GM18517 (cell line): ENCODE measurements around the gene DCDC2B.
"Not testable (repeated sequence)": the region's sequence is repeated elsewhere in the genome, so short reads cannot be mapped to it uniquely, and the experiment has no call there.

Experiments
- ATAC-seq: cut with Tn5 transposase; IDR thresholded peaks from one replicate; pipeline ENCODE4 v1.9.1; 2021; ENCODE audit warnings: mild to moderate bottlenecking, moderate library complexity; ENCODE audit not compliant: unreplicated experiment

DCDC2B gene

DNA sequence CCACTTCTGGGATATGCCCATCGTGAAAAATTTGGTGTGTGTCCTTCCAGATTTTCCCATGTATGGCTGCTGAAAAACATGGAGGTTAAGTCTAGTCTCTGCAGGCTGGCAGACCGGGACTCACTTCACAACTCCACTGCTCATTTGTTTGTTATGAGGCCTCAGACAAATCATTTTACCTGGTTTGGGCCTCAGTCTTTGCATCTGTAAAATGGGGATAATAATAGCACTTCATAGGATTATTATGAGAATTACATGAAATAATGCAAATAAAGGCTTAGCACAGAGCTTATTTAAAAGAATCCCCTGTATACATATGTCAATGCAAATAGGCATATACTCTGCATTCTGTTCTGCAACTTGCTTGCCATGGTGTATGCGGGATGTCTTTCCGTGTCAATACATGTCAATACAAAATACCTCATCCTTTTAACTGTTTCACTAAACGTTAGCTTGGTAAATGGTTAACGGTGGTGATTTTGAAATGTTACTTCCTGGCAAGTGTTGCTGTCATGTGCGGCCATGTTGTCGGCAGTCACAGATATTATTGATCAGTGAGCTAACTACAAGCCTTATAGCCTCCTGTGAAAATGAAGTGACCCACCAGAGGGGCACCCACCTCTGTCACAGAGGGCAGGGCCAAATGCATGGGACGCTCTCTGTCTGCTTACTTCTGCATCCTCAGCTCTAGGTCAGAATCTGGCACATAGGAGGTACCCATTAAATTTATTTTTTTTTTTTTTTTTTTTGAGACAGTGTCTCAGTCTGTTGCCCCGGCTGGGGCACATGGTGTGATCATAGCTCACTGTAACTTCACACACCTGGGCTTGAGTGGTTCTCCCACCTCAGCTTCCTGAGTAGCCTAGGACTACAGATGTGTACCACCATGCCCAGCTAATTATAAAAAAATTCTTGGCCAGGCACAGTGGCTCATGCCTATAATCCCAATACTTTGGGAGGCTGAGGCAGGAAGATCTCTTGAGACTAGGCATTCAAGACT lies 46.5 kb downstream of the DCDC2B start:
- ATAC-seq: no peak

DNA sequence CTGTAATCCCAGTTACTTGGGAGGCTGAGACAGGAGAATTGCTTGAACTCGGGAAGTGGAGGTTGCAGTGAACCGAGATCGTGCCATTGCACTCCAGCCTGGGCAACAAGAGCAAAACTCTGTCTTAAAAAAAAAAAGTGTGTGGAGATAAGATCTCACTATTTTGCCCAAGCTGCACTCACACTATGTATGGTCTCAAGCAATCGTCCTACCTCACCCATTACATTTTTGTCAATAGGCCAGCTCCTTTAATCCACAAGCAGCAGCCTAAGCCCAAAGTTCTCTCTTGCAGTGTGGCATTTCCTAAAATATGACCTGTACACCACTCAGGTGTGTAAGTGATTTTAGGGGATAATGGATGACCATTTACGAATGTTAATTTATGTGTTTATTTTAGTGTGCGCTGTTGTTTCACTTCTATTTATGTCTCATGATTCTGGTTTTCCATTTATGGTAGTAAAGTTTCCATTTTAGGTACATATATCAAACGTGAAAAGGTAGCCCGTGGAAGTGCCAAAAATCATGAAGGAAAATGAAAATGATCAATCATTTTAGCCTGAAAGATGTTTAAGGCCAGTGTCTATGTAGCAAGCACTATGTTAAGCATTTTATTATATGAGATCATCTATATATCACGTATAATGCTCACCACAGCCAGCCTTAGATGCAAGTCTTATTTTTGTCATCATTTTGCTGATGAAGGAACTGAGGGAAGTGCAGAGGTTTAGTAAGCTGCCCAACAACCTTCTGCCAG lies 47.8 kb downstream of the DCDC2B start:
- ATAC-seq: no peak

DNA sequence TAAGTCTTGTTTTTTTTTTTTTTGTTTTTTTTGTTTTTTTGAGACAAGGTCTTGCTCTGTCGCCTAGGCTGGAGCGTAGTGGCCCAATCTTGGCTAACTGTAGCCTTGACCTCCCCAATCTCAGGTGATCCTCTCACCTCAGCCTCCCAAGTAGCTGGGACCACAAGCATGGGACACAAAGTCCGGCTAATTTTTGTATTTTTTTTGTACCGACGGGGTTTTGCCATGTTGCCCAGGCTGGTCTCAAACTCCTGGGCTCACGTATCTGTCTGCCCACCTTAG lies 48.3 kb downstream of the DCDC2B start:
- ATAC-seq: no peak

DNA sequence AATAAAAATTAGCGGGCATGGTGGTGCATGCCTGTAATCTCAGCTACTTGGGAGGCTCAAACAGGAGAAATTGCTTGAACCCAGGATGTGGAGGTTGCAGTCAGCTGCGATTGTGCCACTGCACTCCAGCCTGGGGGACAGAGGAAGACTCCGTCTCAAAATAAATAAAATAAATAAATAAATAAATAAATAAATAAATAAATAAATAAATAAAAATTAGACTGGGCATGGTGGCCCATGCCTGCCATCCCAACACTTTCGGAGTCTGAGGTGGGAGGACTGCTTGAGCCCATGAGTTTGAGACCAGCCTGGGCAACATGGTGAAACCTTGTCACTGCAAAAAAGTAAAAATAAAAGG lies 54.3 kb downstream of the DCDC2B start:
- not testable (repeated sequence) for ATAC-seq

DNA sequence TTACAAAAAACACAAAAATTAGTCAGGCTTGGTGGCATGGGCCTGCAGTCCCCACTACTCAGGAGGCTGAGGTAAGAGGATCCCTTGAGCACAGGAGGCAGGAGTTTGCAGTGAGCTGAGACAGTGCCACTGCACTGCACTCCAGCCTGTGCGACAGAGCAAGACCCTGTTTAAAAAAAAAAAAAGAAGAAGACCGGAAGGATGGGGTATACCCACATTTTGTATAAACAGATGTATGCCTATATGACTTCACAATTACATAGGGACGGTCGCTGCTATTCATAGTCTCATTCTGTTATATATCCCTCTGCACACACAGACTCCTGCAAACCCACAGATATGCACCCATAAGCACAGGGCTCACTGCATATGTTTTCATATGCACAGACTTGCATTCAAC lies 54.9 kb downstream of the DCDC2B start:
- no peak for ATAC-seq
